IMR-90 (cell line): ENCODE measurements around the gene CD70. TPM values are rescaled to one million over a fixed set of nuclear protein-coding genes. Genes with fewer than 3 reads are reported as not detected.

Source experiments
- ATAC-seq: fragments of 200-7000 bp; cut with Tn5 transposase; 2 replicates; pipeline ENCODE4 v1.9.1; 2020; ENCODE audit warnings: low read depth, mild to moderate bottlenecking, moderate library complexity
- BruUV-seq: library from RNA; stranded (reverse); fragments of 400-500 nt; replicated peaks from 2 replicates; lab custom pipeline; 2021; lab: Mats Ljungman, UMichigan
- CTCF ChIA-PET: fragments of 300-600 bp; formaldehyde crosslinking; extraction: SDS; loops from one replicate; lab custom pipeline; 2021; ENCODE audit warnings: antibody characterized with exemption; lab: Yijun Ruan, JAX
- POLR2A ChIA-PET: fragments of 300-600 bp; sonication (Branson Sonifier 250); formaldehyde crosslinking; loops from one replicate; lab custom pipeline; 2022; ENCODE audit warnings: antibody characterized with exemption; ENCODE audit not compliant: unreplicated experiment; lab: Charles Lee
- DNase-seq: peaks from one replicate; pipeline ENCODE4 v3.0.0; 2013
- H2AFZ ChIP-seq: replicated peaks from 2 replicates; pipeline ENCODE3; 2013; ENCODE audit warnings: low read length, mild to moderate bottlenecking; ENCODE audit not compliant: poor library complexity
- H2AK5ac ChIP-seq: 2 replicates; pipeline ENCODE4 v1.6.1; 2013; ENCODE audit warnings: low read depth, low read length, inconsistent platforms
- H2AK9ac ChIP-seq: replicated peaks from 2 replicates; pipeline ENCODE3; 2013; ENCODE audit warnings: mild to moderate bottlenecking, low read depth, low read length, moderate library complexity; ENCODE audit not compliant: poor library complexity
- H2BK120ac ChIP-seq: 2 replicates; pipeline ENCODE4 v1.6.1; 2013; ENCODE audit warnings: low read depth, low read length, inconsistent platforms
- H2BK15ac ChIP-seq: 3 replicates; pipeline ENCODE4 v1.6.1; 2013; ENCODE audit warnings: low read depth, low read length, inconsistent platforms
- H2BK20ac ChIP-seq: 2 replicates; pipeline ENCODE4 v1.6.1; 2013; ENCODE audit warnings: low read depth, mild to moderate bottlenecking, inconsistent platforms, low read length, moderate library complexity
- H2BK5ac ChIP-seq: 2 replicates; pipeline ENCODE4 v1.6.1; 2013; ENCODE audit warnings: mild to moderate bottlenecking, low read depth, low read length, inconsistent platforms; ENCODE audit not compliant: poor library complexity, severe bottlenecking
- H3K14ac ChIP-seq: replicated peaks from 2 replicates; pipeline ENCODE4 v1.6.1; 2013; ENCODE audit warnings: low read depth, low read length, inconsistent platforms
- H3K18ac ChIP-seq: 2 replicates; pipeline ENCODE4 v1.6.1; 2013; ENCODE audit warnings: low read depth, low read length, control low read depth
- H3K23ac ChIP-seq: 2 replicates; pipeline ENCODE4 v1.6.1; 2013; ENCODE audit warnings: low read depth, low read length, inconsistent platforms
- H3K27ac ChIP-seq: 2 replicates; pipeline ENCODE4 v1.5.1; 2013; ENCODE audit warnings: mild to moderate bottlenecking, control low read depth, low read length; ENCODE audit not compliant: insufficient read depth
- H3K27me3 ChIP-seq: 2 replicates; pipeline ENCODE4 v1.6.1; 2013; ENCODE audit warnings: low read length; ENCODE audit not compliant: control insufficient read depth, insufficient read depth
- H3K36me3 ChIP-seq: 2 replicates; pipeline ENCODE4 v1.6.1; 2013; ENCODE audit warnings: low read length, mixed read lengths; ENCODE audit not compliant: control insufficient read depth, insufficient read depth
- H3K4ac ChIP-seq: 2 replicates; pipeline ENCODE4 v1.6.1; 2013; ENCODE audit warnings: low read depth, low read length, inconsistent platforms
- H3K4me1 ChIP-seq: 2 replicates; pipeline ENCODE4 v1.6.1; 2013; ENCODE audit warnings: low read length, mixed read lengths; ENCODE audit not compliant: control insufficient read depth, insufficient read depth
- H3K4me2 ChIP-seq: 2 replicates; pipeline ENCODE4 v1.6.1; 2013; ENCODE audit warnings: low read depth, mild to moderate bottlenecking, control low read depth, low read length, moderate library complexity
- H3K4me3 ChIP-seq: 2 replicates; pipeline ENCODE4 v1.5.1; 2013; ENCODE audit warnings: low read depth, mild to moderate bottlenecking, control low read depth, low read length, moderate library complexity; ENCODE audit not compliant: insufficient read depth
- H3K56ac ChIP-seq: 2 replicates; pipeline ENCODE4 v1.6.1; 2013; ENCODE audit warnings: low read length, inconsistent platforms; ENCODE audit not compliant: insufficient read depth; ENCODE audit errors: extremely low read depth
- H3K79me1 ChIP-seq, 2 experiments: 2 replicates each; pipeline ENCODE4 v1.6.1; 2013; ENCODE audit warnings: low read length in 2 of 2, inconsistent platforms in 1 of 2, low read depth in 1 of 2
- H3K9ac ChIP-seq: 2 replicates; pipeline ENCODE4 v1.6.1; 2013; ENCODE audit warnings: low read depth, low read length, control low read depth
- H3K9me1 ChIP-seq: 2 replicates; pipeline ENCODE4 v1.6.1; 2013; ENCODE audit warnings: low read length, inconsistent platforms; ENCODE audit not compliant: insufficient read depth
- H3K9me3 ChIP-seq: 2 replicates; pipeline ENCODE4 v1.6.1; 2013; ENCODE audit warnings: low read length; ENCODE audit not compliant: control insufficient read depth, insufficient read depth
- H4K20me1 ChIP-seq: 2 replicates; pipeline ENCODE4 v1.6.1; 2013; ENCODE audit warnings: low read length, inconsistent platforms; ENCODE audit not compliant: insufficient read depth
- H4K5ac ChIP-seq: 2 replicates; pipeline ENCODE4 v1.6.1; 2013; ENCODE audit warnings: mild to moderate bottlenecking, low read depth, low read length, control low read depth
- H4K8ac ChIP-seq, 2 experiments: 2 replicates each; pipeline ENCODE4 v1.6.1; 2013; ENCODE audit warnings: low read depth in 2 of 2, low read length in 2 of 2, control low read depth in 1 of 2, inconsistent platforms in 1 of 2
- H4K91ac ChIP-seq: 2 replicates; pipeline ENCODE4 v1.6.1; 2013; ENCODE audit warnings: low read depth, low read length, inconsistent platforms; ENCODE audit not compliant: insufficient read depth
- BHLHE40 ChIP-seq: fragments of 150-350 bp; IDR thresholded peaks from 2 replicates; pipeline ENCODE4 v1.6.1; 2016; ENCODE audit warnings: mild to moderate bottlenecking, low read depth, low read length
- CEBPB ChIP-seq: IDR thresholded peaks from 2 replicates; pipeline ENCODE4 v1.6.1; 2012; ENCODE audit warnings: low read depth, low read length, improper control_type of control experiment
- CHD1 ChIP-seq: IDR thresholded peaks from 2 replicates; pipeline ENCODE4 v1.6.1; 2012; ENCODE audit warnings: low read depth, low read length, improper control_type of control experiment
- CTCF ChIP-seq: conservative IDR thresholded peaks from 2 replicates; pipeline ENCODE4 v1.5.1; 2012; ENCODE audit warnings: mild to moderate bottlenecking, low read depth, low read length, improper control_type of control experiment
- ELK1 ChIP-seq: fragments of 150-350 bp; IDR thresholded peaks from 2 replicates; pipeline ENCODE4 v1.6.1; 2016; ENCODE audit warnings: low read depth, mild to moderate bottlenecking, low read length, moderate library complexity, borderline replicate concordance
- FOS ChIP-seq: fragments of 150-350 bp; IDR thresholded peaks from 2 replicates; pipeline ENCODE4 v1.6.1; 2016; ENCODE audit warnings: low read depth, low read length
- MAFK ChIP-seq: IDR thresholded peaks from 2 replicates; pipeline ENCODE4 v1.6.1; 2012; ENCODE audit warnings: low read depth, low read length, improper control_type of control experiment
- MAZ ChIP-seq: IDR thresholded peaks from 2 replicates; pipeline ENCODE4 v1.6.1; 2012; ENCODE audit warnings: low read depth, mild to moderate bottlenecking, low read length, improper control_type of control experiment, moderate library complexity, borderline replicate concordance
- MXI1 ChIP-seq: IDR thresholded peaks from 2 replicates; pipeline ENCODE4 v1.6.1; 2012; ENCODE audit warnings: low read depth, mild to moderate bottlenecking, low read length, moderate library complexity, borderline replicate concordance
- NFE2L2 ChIP-seq: fragments of 150-350 bp; IDR thresholded peaks from 2 replicates; pipeline ENCODE4 v1.6.1; 2016; ENCODE audit warnings: low read depth, mild to moderate bottlenecking, low read length
- POLR2A ChIP-seq: IDR thresholded peaks from 2 replicates; pipeline ENCODE4 v1.6.1; 2012; ENCODE audit warnings: mild to moderate bottlenecking, low read depth, low read length
- RAD21 ChIP-seq: IDR thresholded peaks from 2 replicates; pipeline ENCODE4 v1.6.1; 2012; ENCODE audit warnings: low read length, improper control_type of control experiment
- RCOR1 ChIP-seq: IDR thresholded peaks from 2 replicates; pipeline ENCODE4 v1.6.1; 2012; ENCODE audit warnings: mild to moderate bottlenecking, low read length, improper control_type of control experiment; ENCODE audit not compliant: insufficient replicate concordance
- RFX5 ChIP-seq: IDR thresholded peaks from 2 replicates; pipeline ENCODE4 v1.8.0; 2012; ENCODE audit warnings: low read depth, mild to moderate bottlenecking, low read length, moderate library complexity
- SMC3 ChIP-seq: fragments of 150-350 bp; IDR thresholded peaks from 2 replicates; pipeline ENCODE4 v1.6.1; 2016; ENCODE audit warnings: low read depth, mild to moderate bottlenecking, antibody characterized with exemption, low read length, moderate library complexity
- USF2 ChIP-seq: fragments of 150-350 bp; IDR thresholded peaks from 2 replicates; pipeline ENCODE4 v1.6.1; 2017; ENCODE audit warnings: mild to moderate bottlenecking, antibody characterized with exemption, low read length, low read depth
- WGBS, 2 experiments: methylation state at CpG; one replicate each; pipeline versions ENCODE4 v1.1.5 to v1.1.7; 2013; ENCODE audit warnings: missing lambda C conversion rate in 2 of 2; ENCODE audit not compliant: insufficient read length in 1 of 2; ENCODE audit errors: extremely low coverage in 2 of 2; 5-methylcytosine and 5-hydroxymethylcytosine counted together
- dilution Hi-C: fragments of 300-500 bp; cut with HindIII; formaldehyde crosslinking; loops from one replicate; pipeline ENCODE4 v1.14.3; 2018; ENCODE audit warnings: low sequenced_read_pairs; ENCODE audit not compliant: unreplicated experiment
- in situ Hi-C: fragments of 300-500 bp; cut with MboI; formaldehyde crosslinking; loops from 3 replicates; pipeline ENCODE4 v1.14.3; 2019; ENCODE audit warnings: low sequenced_read_pairs, inconsistent platforms, mixed read lengths
- intact Hi-C: fragments of 100-400 bp; cut with micrococcal nuclease; formaldehyde crosslinking; loops from 2 replicates; pipeline ENCODE4 v1.10.0; 2022
- polyA plus RNA-seq, 3 experiments: library from polyadenylated mRNA; depleted of rRNA; stranded (reverse); fragments of >200 nt; gene quantifications; 2 replicates each; pipeline ENCODE4 v1.2.3, GENCODE V29; 2012; ENCODE audit warnings: low replicate concordance in 1 of 3
- total RNA-seq: library from RNA; depleted of rRNA; stranded (reverse); fragments of >200 nt; gene quantifications from 2 replicates; pipeline ENCODE4 v1.2.3, GENCODE V29; 2012

CD70 gene
- total and polyA plus RNA-seq, 2 of the 4 experiments (the other 2 are of a cell fraction) = not detected

GRCh38 chr19:6590258-6590826, 608 bp downstream of the CD70 start:
- Histone ChIP-seq H2AK5ac (no peak overlapping the region), H3K23ac (no peak overlapping the region), H2BK120ac (no peak overlapping the region), H4K5ac (no peak overlapping the region), H3K4ac (no peak overlapping the region), H3K79me1 (no peaks in the 10 kb centered on the region), H4K20me1 (no peaks in the 10 kb centered on the region), H3K27me3 (peaks cover 23% of the 10 kb centered on the region), H3K4me1 (no peaks in the 10 kb centered on the region), H3K9me3 (no peaks in the 10 kb centered on the region), H3K36me3 (no peaks in the 10 kb centered on the region), H2AK9ac (no peak overlapping the region), H4K91ac (no peak overlapping the region), H2AFZ (no peak overlapping the region), H3K27ac (no peak overlapping the region), H2BK20ac (no peak overlapping the region), H2BK15ac (no peak overlapping the region), H3K4me3 (no peak overlapping the region), H3K4me2 (no peak overlapping the region), H2BK5ac (no peak overlapping the region), H3K14ac (no peak overlapping the region), H3K9me1 (no peaks in the 10 kb centered on the region), H3K56ac (no peak overlapping the region), H3K9ac (no peak overlapping the region), H3K18ac (no peak overlapping the region), H4K8ac (no peak overlapping the region)
- ChIA-PET POLR2A (no interaction called here), CTCF (no interaction called here)
- dilution Hi-C loops = no loop called here
- intact Hi-C loops = no loop called here
- ATAC-seq (no peak), DNase-seq (no peak)
- WGBS, 2 experiments = 1% methylated on average over 19 of the region's 31 CpGs; no CpG with 5 or more reads in 1 of the 2 experiments
- no peak for TF ChIP-seq CTCF
- TF ChIP-seq RCOR1 = no peak
- no peak for TF ChIP-seq MAZ
- no peak for TF ChIP-seq ELK1
- TF ChIP-seq NFE2L2 = no peak
- TF ChIP-seq CHD1 = no peak
- TF ChIP-seq USF2 = no peak
- no peak for TF ChIP-seq POLR2A
- TF ChIP-seq RFX5 = no peak
- TF ChIP-seq RAD21 = no peak
- no peak for TF ChIP-seq BHLHE40
- TF ChIP-seq FOS = no peak
- TF ChIP-seq MXI1 = no peak
- no peak for TF ChIP-seq CEBPB
- TF ChIP-seq SMC3 = no peak
- TF ChIP-seq MAFK = no peak
- BruUV-seq = no TSS peak
- in situ Hi-C loops = no loop called here
